B cell (primary cell): ENCODE measurements around the gene TMEM141.

Experiments
- CTCF ChIP-seq: fragments of 200-600 bp; IDR thresholded peaks from one replicate; pipeline ENCODE4 v1.8.0; 2022; ENCODE audit warnings: antibody characterized with exemption, mild to moderate bottlenecking
- EZH2 ChIP-seq: IDR thresholded peaks from 2 replicates; pipeline ENCODE4 v1.6.1; 2012; ENCODE audit warnings: borderline replicate concordance, low read depth, mild to moderate bottlenecking, moderate library complexity, low read length; ENCODE audit not compliant: insufficient read depth, poor library complexity, severe bottlenecking

- TF ChIP-seq EZH2 (no peak), CTCF (no peak)
Observed at GRCh38 chr9:136838314-136839228, 47.4 kb downstream of the TMEM141 start.
